Measurements from ENCODE around the gene PTRH1.

GRCh38 chr9:127703289-127703946, 12.0 kb downstream of the PTRH1 start:
- TF ChIP-seq EZH2 (IDR thresholded peaks at IDR 0.05; ENCODE audit: borderline replicate concordance, low read depth, low read length, severe bottlenecking): no peak
- no peak for TF ChIP-seq CTCF (IDR thresholded peaks at IDR 0.05; ENCODE audit: borderline replicate concordance, extremely low read depth, low read length, poor library complexity, severe bottlenecking)
